Dermis microvascular lymphatic vessel endothelial cell (primary cell): ENCODE measurements around the gene CAPRIN1. TPM values are rescaled to one million over a fixed set of nuclear protein-coding genes. Genes with fewer than 3 reads are reported as not detected.

Experiments used
- DNase-seq, 2 donors: peaks; one replicate each; pipeline versions ENCODE4 v3.0.0 to v3.0.0-alpha.2; 2010; ENCODE audit warnings: low read depth in 2 of 2
- total RNA-seq: library from RNA; depleted of rRNA; stranded (reverse); fragments of >200 nt; gene quantifications from 2 replicates; pipeline ENCODE4 v1.2.1, GENCODE V29; 2014

The CAPRIN1 gene
- 153 and 187 TPM in 2 replicates for total RNA-seq

GRCh38 chr11:34051349-34052035 is at the start of gene CAPRIN1:
CAPRIN1 (plus strand) TSS chr11:34051731; CDS start chr11:34052421, 690 bp downstream.
- DNase-seq, result peak; percentile 71 to 87

- DNase-seq, result no peak
These were observed 49.1 kb upstream of the CAPRIN1 start for GRCh38 chr11:34002420-34002819.

GRCh38 chr11:34004236-34004635 is 47.3 kb upstream of the CAPRIN1 start:
- DNase-seq, result no peak

- DNase-seq, result no peak
These were observed 44.7 kb upstream of the CAPRIN1 start for GRCh38 chr11:34006876-34007275.

- DNase-seq, result no peak
These were observed 38.8 kb upstream of the CAPRIN1 start for GRCh38 chr11:34012734-34013133.

- DNase-seq, result no peak
These were observed 37.5 kb upstream of the CAPRIN1 start for GRCh38 chr11:34013898-34014571.

GRCh38 chr11:34021977-34022735 is 29.4 kb upstream of the CAPRIN1 start:
- DNase-seq, result no peak

- DNase-seq, result no peak
These were observed 25.1 kb upstream of the CAPRIN1 start for GRCh38 chr11:34026432-34026831.

- no peak for DNase-seq
These were observed 23.8 kb upstream of the CAPRIN1 start for GRCh38 chr11:34027516-34028408.

- no peak for DNase-seq
These were observed 23.1 kb upstream of the CAPRIN1 start for GRCh38 chr11:34028425-34028824.

GRCh38 chr11:34029176-34029575 is 22.4 kb upstream of the CAPRIN1 start:
- DNase-seq, result no peak

GRCh38 chr11:34030382-34030781 is 21.1 kb upstream of the CAPRIN1 start:
- no peak for DNase-seq

GRCh38 chr11:34033399-34033798 is 18.1 kb upstream of the CAPRIN1 start:
- no peak for DNase-seq

GRCh38 chr11:34034053-34034452 is 17.5 kb upstream of the CAPRIN1 start:
- no peak for DNase-seq

- DNase-seq, result no peak
These were observed 15.1 kb upstream of the CAPRIN1 start for GRCh38 chr11:34036456-34036855.

GRCh38 chr11:34037016-34037415 is 14.5 kb upstream of the CAPRIN1 start:
- no peak for DNase-seq

- no peak for DNase-seq
These were observed 11.0 kb upstream of the CAPRIN1 start for GRCh38 chr11:34040571-34040970.

- peak in 1 of 2 donors; percentile 62 for DNase-seq
These were observed 6.7 kb upstream of the CAPRIN1 start for GRCh38 chr11:34044664-34045485.

GRCh38 chr11:34049028-34049427 is 2.5 kb upstream of the CAPRIN1 start:
- DNase-seq, result no peak

- DNase-seq, result peak in 1 of 2 donors; percentile 40
These were observed 766 bp upstream of the CAPRIN1 start for GRCh38 chr11:34050581-34051348.
